HepG2 (cell line): ENCODE results near the gene APOBEC3B. TPM values are rescaled to one million over a fixed set of nuclear protein-coding genes. Genes with fewer than 3 reads are reported as not detected.
A peak's percentile ranks its signal among the peaks of the same experiment; 100 is the strongest.
"Not testable (repeated sequence)": the region's sequence is repeated elsewhere in the genome, so short reads cannot be mapped to it uniquely, and the experiment has no call there.

Experiments
- ATAC-seq: fragments of 200-7000 bp; cut with Tn5 transposase; 3 replicates; pipeline ENCODE4 v1.9.1; 2020; ENCODE audit warnings: mild to moderate bottlenecking, moderate library complexity
- BruUV-seq: library from RNA; stranded (reverse); fragments of 400-500 nt; replicated peaks from 2 replicates; lab custom pipeline; 2021; lab: Mats Ljungman, UMichigan
- CTCF ChIA-PET: fragments of 300-600 bp; formaldehyde crosslinking; extraction: SDS; loops from one replicate; lab custom pipeline; 2021; ENCODE audit warnings: low total read pairs, inconsistent platforms, low intra/inter-chr PET ratio; lab: Yijun Ruan, JAX
- POLR2A ChIA-PET: fragments of 350-600 bp; sonication (Branson Sonifier 250); formaldehyde crosslinking; loops from one replicate; lab custom pipeline; 2020; ENCODE audit warnings: antibody characterized with exemption, inconsistent platforms; lab: Yijun Ruan, JAX
- DNase-seq: peaks from one replicate; pipeline ENCODE4 v3.0.0-alpha.2; 2015; ENCODE audit warnings: low spot score
- FAIRE-seq: peaks from 3 replicates; lab custom pipeline; 2011; peaks lifted over from hg19 to GRCh38; lab: Jason Lieb, UNC
- H2AFZ ChIP-seq: one replicate; pipeline ENCODE4 v1.6.1; 2011; ENCODE audit warnings: low read length, inconsistent platforms
- H3K27ac ChIP-seq: fragments of 300-600 bp; 3 replicates; pipeline ENCODE4 v1.8.0; 2011; ENCODE audit warnings: mixed run types, mild to moderate bottlenecking, mixed read lengths, low read length, inconsistent platforms; ENCODE audit not compliant: insufficient read depth; ENCODE audit errors: extremely low read length
- H3K27me3 ChIP-seq, 2 experiments: fragments of 200-600 bp in 1 of 2; 2 replicates in 1 of 2; 3 replicates in 1 of 2; pipeline versions ENCODE4 v1.6.0 to v1.8.0; 2011; ENCODE audit warnings: low read length in 2 of 2, mild to moderate bottlenecking in 2 of 2, moderate library complexity in 2 of 2, inconsistent platforms in 1 of 2; ENCODE audit not compliant: insufficient read depth in 2 of 2, control insufficient read depth in 1 of 2
- H3K36me3 ChIP-seq, 2 experiments: fragments of 200-600 bp in 1 of 2; replicated peaks in 1 of 2; 2 replicates in 1 of 2; 3 replicates in 1 of 2; pipeline versions ENCODE4 v1.5.1 to v1.8.0; 2011; ENCODE audit warnings: low read length in 2 of 2, inconsistent platforms in 1 of 2; ENCODE audit not compliant: insufficient read depth in 2 of 2, control insufficient read depth in 1 of 2
- H3K4me1 ChIP-seq: 2 replicates; pipeline ENCODE4 v1.5.1; 2012; ENCODE audit warnings: low read length, inconsistent platforms; ENCODE audit not compliant: insufficient read depth
- H3K4me2 ChIP-seq: 2 replicates; pipeline ENCODE4 v1.6.0; 2011; ENCODE audit warnings: low read depth, low read length, inconsistent platforms
- H3K4me3 ChIP-seq, 3 experiments: fragments of 200-600 bp in 1 of 3; sonication (generic), shearing (Covaris generic) in 1 of 3; replicated peaks in 1 of 3; 2 replicates each; pipeline ENCODE4 v1.5.1; 2011 to 2016; ENCODE audit warnings: low read length in 3 of 3, inconsistent platforms in 2 of 3, low read depth in 2 of 3, mild to moderate bottlenecking in 2 of 3, control low read depth in 1 of 3, mixed read lengths in 1 of 3; ENCODE audit not compliant: insufficient read depth in 1 of 3
- H3K79me2 ChIP-seq: one replicate; pipeline ENCODE4 v1.6.1; 2011; ENCODE audit warnings: low read length, inconsistent platforms; ENCODE audit not compliant: insufficient read depth
- H3K9ac ChIP-seq: 2 replicates; pipeline ENCODE4 v1.6.0; 2011; ENCODE audit warnings: mild to moderate bottlenecking, low read depth, low read length, inconsistent platforms; ENCODE audit not compliant: insufficient read depth
- H3K9me3 ChIP-seq: 2 replicates; pipeline ENCODE4 v1.5.1; 2012; ENCODE audit warnings: mild to moderate bottlenecking, low read length
- H4K20me1 ChIP-seq: 2 replicates; pipeline ENCODE4 v1.6.0; 2011; ENCODE audit warnings: inconsistent platforms, mild to moderate bottlenecking, low read length, moderate library complexity; ENCODE audit not compliant: insufficient read depth
- CREB1 ChIP-seq, 2 experiments: fragments of 450-650 bp in 1 of 2; IDR thresholded peaks; 2 replicates each; pipeline ENCODE4 v1.6.1; 2016 to 2017; ENCODE audit warnings: control low read depth in 1 of 2, mild to moderate bottlenecking in 1 of 2, missing compliant biosample characterization in 1 of 2, missing genetic modification characterization in 1 of 2
- WGBS: methylation state at CpG from one replicate; pipeline ENCODE4 v1.1.6; 2017; ENCODE audit warnings: low lambda C conversion rate; 5-methylcytosine and 5-hydroxymethylcytosine counted together
- in situ Hi-C: cut with HindIII; loops from 2 replicates; pipeline ENCODE4 v1.10.0; 2017; ENCODE audit warnings: low pct_unique_long_range_greater_than_20kb; ENCODE audit not compliant: extremely low pct_ligation_motif_present
- intact Hi-C: fragments of 100-400 bp; cut with micrococcal nuclease; formaldehyde crosslinking; loops from one replicate; pipeline ENCODE4 v1.10.0; 2022; ENCODE audit not compliant: unreplicated experiment
- polyA plus RNA-seq, 8 experiments: library from polyadenylated mRNA; depleted of rRNA in 3 of 8; stranded (reverse) in 7 of 8; unstranded in 1 of 8; fragments of >200 nt; fragmentation: Illumina TruSeq in 4 of 8; extraction: Trizol in 4 of 8; gene quantifications; 2 replicates each; pipeline versions ENCODE4 v1.2.1 to v1.2.3, GENCODE V29; 2011 to 2016; ENCODE audit warnings: low read depth in 4 of 8, missing spikeins in 1 of 8, mixed read lengths in 1 of 8; ENCODE audit not compliant: insufficient read depth in 1 of 8
- total RNA-seq, 5 experiments: library from RNA; depleted of rRNA; stranded (reverse); fragments of >200 nt; fragmentation: Illumina TruSeq; extraction: Trizol; gene quantifications; 2 replicates each; pipeline ENCODE4 v1.2.3, GENCODE V29; 2016; ENCODE audit warnings: low read depth in 1 of 5

APOBEC3B gene
- total and polyA plus RNA-seq, 2 of the 13 experiments (the other 11 are each of a cell fraction or from before 2014, with no cell fraction given): 6.7 to 8.8 TPM

- H3K79me2 ChIP-seq; H3K27me3 ChIP-seq; H3K4me3 ChIP-seq; CTCF ChIA-PET; POLR2A ChIA-PET; H3K9me3 ChIP-seq; H2AFZ ChIP-seq; H3K4me1 ChIP-seq; intact Hi-C loops; H3K27ac ChIP-seq; H3K4me2 ChIP-seq; FAIRE-seq; in situ Hi-C loops; DNase-seq; H3K9ac ChIP-seq; H4K20me1 ChIP-seq; ATAC-seq; BruUV-seq; H3K36me3 ChIP-seq; TF ChIP-seq CREB1 (CRISPR knock-in tag; IDR thresholded peaks at IDR 0.05): not testable (repeated sequence)
- WGBS: 38% methylated on average over 12 of the region's 18 CpGs
- 0 out of 2 replicates have a peak, but pooled peaks have one; percentile 6 for TF ChIP-seq CREB1 (IDR thresholded peaks at IDR 0.05)
These were observed 49.5 kb downstream of the APOBEC3B start for GRCh38 chr22:39031434-39032295.

- H3K79me2 ChIP-seq, DNase-seq, FAIRE-seq, H3K9ac ChIP-seq, H3K27ac ChIP-seq, H3K4me3 ChIP-seq, H3K9me3 ChIP-seq, H4K20me1 ChIP-seq, ATAC-seq, POLR2A ChIA-PET, in situ Hi-C loops, H3K4me2 ChIP-seq, H3K27me3 ChIP-seq, H2AFZ ChIP-seq, CTCF ChIA-PET, intact Hi-C loops, BruUV-seq, H3K36me3 ChIP-seq: not testable (repeated sequence)
- peaks cover 23% of the 10 kb centered on the region for H3K4me1 ChIP-seq
- 0% methylated on average over 2 of the region's 2 CpGs for WGBS
These were observed 54.9 kb downstream of the APOBEC3B start for GRCh38 chr22:39037071-39037470.
